SK-N-SH (cell line): ENCODE measurements around the gene CACNA1D.

Experiments used
- CTCF ChIP-seq: fragments of 200-600 bp; sonication (generic); IDR thresholded peaks from 2 replicates; pipeline ENCODE4 v1.6.1; 2017; ENCODE audit warnings: antibody characterized with exemption, mild to moderate bottlenecking, moderate library complexity
- FOXJ3 ChIP-seq: sonication (generic); formaldehyde crosslinking; IDR thresholded peaks from 2 replicates; pipeline ENCODE4 v1.5.1; 2020; ENCODE audit warnings: mild to moderate bottlenecking, missing genetic modification reagents
- SIN3A ChIP-seq: IDR thresholded peaks from 2 replicates; pipeline ENCODE4 v1.6.1; 2012; ENCODE audit warnings: low read depth, mild to moderate bottlenecking, low read length, moderate library complexity, borderline replicate concordance
- SMC3 ChIP-seq: IDR thresholded peaks from 2 replicates; pipeline ENCODE4 v1.6.1; 2012; ENCODE audit warnings: low read depth, low read length, improper control_type of control experiment
- TCF12 ChIP-seq: IDR thresholded peaks from 2 replicates; pipeline ENCODE4 v1.4.0; 2012
- TEAD4 ChIP-seq: IDR thresholded peaks from 2 replicates; pipeline ENCODE4 v1.4.0; 2012; ENCODE audit warnings: mild to moderate bottlenecking, borderline replicate concordance; ENCODE audit not compliant: insufficient read depth

DNA sequence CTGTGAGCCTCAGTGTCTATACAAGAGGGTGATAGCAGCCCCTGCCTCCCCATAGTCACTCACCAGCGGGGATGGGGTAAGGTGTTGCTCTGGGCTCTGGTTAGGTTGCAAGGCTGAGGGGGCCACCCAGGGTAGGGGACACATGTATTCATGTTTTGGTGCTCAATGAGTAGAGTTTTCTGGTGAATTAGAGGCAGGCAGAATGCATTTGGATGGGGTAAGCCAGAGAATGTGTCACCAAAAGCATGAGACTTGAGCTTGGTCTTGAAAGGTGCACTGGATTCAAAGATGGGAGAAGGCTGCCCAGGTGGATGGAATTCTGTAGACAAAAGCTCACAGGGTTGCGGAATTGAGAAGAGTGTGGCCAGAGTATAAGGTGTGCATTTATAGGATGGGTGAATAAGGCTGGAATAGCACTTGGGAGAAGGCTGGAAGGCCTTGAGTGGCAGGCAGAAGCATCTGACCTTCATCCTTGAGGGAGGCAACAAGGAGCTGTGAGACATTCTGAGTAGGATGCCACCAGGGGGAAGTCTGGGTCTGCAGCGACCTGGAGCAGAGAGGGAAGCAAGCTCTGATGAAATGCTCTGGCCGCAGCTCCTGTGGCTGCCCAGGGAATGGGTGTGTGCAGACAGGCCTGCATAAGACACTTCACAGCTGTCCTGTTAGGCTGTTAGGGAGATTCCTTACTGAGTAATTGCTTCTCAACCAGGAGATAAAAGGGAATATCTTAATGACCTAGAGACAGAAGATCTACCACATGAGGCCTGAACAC is 202.2 kb downstream of the CACNA1D start:
- TF ChIP-seq CTCF = no peak
- TF ChIP-seq TEAD4 = no peak
- TF ChIP-seq TCF12 = no peak
- no peak for TF ChIP-seq FOXJ3
- no peak for TF ChIP-seq SIN3A
- TF ChIP-seq SMC3 = no peak
